ENCODE results near the gene TMC3.

The TMC3 gene

GRCh38 chr15:81301385-81301784 lies 72.6 kb downstream of the TMC3 start:
- FAIRE-seq = no peak

GRCh38 chr15:81299630-81300273 lies 74.3 kb downstream of the TMC3 start:
- FAIRE-seq (peak; percentile 54), DNase-seq (ENCODE audit: insufficient read length, low spot score) (no peak)

More at GRCh38 chr15:81301385-81301784, 72.6 kb downstream of the TMC3 start:
- no peak for DNase-seq (ENCODE audit: insufficient read length, low spot score)

GRCh38 chr15:81299156-81299555 lies 74.9 kb downstream of the TMC3 start:
- DNase-seq (ENCODE audit: insufficient read length, low spot score) = no peak
- FAIRE-seq = no peak

GRCh38 chr15:81298611-81299010 lies 75.4 kb downstream of the TMC3 start:
- DNase-seq (ENCODE audit: insufficient read length, low spot score) (no peak), FAIRE-seq (peak; percentile 92)

- FAIRE-seq = no peak
Observed at GRCh38 chr15:81297603-81298575, 76.1 kb downstream of the TMC3 start.

GRCh38 chr15:81297147-81297572 lies 76.9 kb downstream of the TMC3 start:
- DNase-seq (ENCODE audit: insufficient read length, low spot score) (no peak), FAIRE-seq (peak; percentile 21)

More at GRCh38 chr15:81297603-81298575, 76.1 kb downstream of the TMC3 start:
- DNase-seq (ENCODE audit: insufficient read length, low spot score) = no peak

GRCh38 chr15:81296673-81297072 lies 77.3 kb downstream of the TMC3 start:
- DNase-seq (ENCODE audit: insufficient read length, low spot score) = peak; percentile 29
- FAIRE-seq = peak; percentile 100

- no peak for FAIRE-seq
- no peak for DNase-seq (ENCODE audit: insufficient read length, low spot score)
Observed at GRCh38 chr15:81296186-81296585, 77.8 kb downstream of the TMC3 start.

- FAIRE-seq = peak; percentile 81
- DNase-seq (ENCODE audit: insufficient read length, low spot score) = no peak
Observed at GRCh38 chr15:81295486-81296121, 78.4 kb downstream of the TMC3 start.

GRCh38 chr15:81294516-81294880 lies 79.5 kb downstream of the TMC3 start:
- no peak for FAIRE-seq
- DNase-seq (ENCODE audit: insufficient read length, low spot score) = no peak

GRCh38 chr15:81293728-81294515 lies 80.1 kb downstream of the TMC3 start:
- DNase-seq (ENCODE audit: insufficient read length, low spot score) (peak; percentile 29), FAIRE-seq (peak; percentile 100)

- FAIRE-seq (no peak), DNase-seq (ENCODE audit: insufficient read length, low spot score) (no peak)
Observed at GRCh38 chr15:81292523-81293001, 81.5 kb downstream of the TMC3 start.

GRCh38 chr15:81291916-81292522 lies 82.0 kb downstream of the TMC3 start:
- FAIRE-seq (peak; percentile 82), DNase-seq (ENCODE audit: insufficient read length, low spot score) (no peak)

GRCh38 chr15:81289910-81290309 lies 84.1 kb downstream of the TMC3 start:
- DNase-seq (ENCODE audit: insufficient read length, low spot score) (no peak), FAIRE-seq (no peak)

- FAIRE-seq (no peak), DNase-seq (ENCODE audit: insufficient read length, low spot score) (no peak)
Observed at GRCh38 chr15:81288616-81289015, 85.4 kb downstream of the TMC3 start.

- no peak for FAIRE-seq
- no peak for DNase-seq (ENCODE audit: insufficient read length, low spot score)
Observed at GRCh38 chr15:81288040-81288439, 86.0 kb downstream of the TMC3 start.

GRCh38 chr15:81286621-81287121 lies 87.3 kb downstream of the TMC3 start:
- no peak for DNase-seq (ENCODE audit: insufficient read length, low spot score)
- peak; percentile 79 for FAIRE-seq

- DNase-seq (ENCODE audit: insufficient read length, low spot score) (no peak), FAIRE-seq (peak; percentile 80)
Observed at GRCh38 chr15:81285461-81285860, 88.6 kb downstream of the TMC3 start.

- FAIRE-seq = peak; percentile 90
- DNase-seq (ENCODE audit: insufficient read length, low spot score) = no peak
Observed at GRCh38 chr15:81284256-81285031, 89.6 kb downstream of the TMC3 start.
